DOHH2 (cell line): ENCODE measurements around the gene IRX2.

Source experiments
- H3F3A ChIP-seq: fragments of 200-600 bp; sonication (generic), shearing (Covaris generic); 2 replicates; pipeline ENCODE4 v1.6.0; 2016; ENCODE audit warnings: antibody characterized with exemption, mild to moderate bottlenecking; ENCODE audit not compliant: control insufficient read depth, insufficient read depth
- H3K27ac ChIP-seq: fragments of 200-600 bp; sonication (generic); 2 replicates; pipeline ENCODE4 v1.5.1; 2014; ENCODE audit warnings: low read depth, mild to moderate bottlenecking, low read length, moderate library complexity
- H3K27me3 ChIP-seq: fragments of 200-600 bp; sonication (generic); 2 replicates; pipeline ENCODE4 v1.6.1; 2014; ENCODE audit warnings: mild to moderate bottlenecking, low read length, mixed read lengths; ENCODE audit not compliant: control insufficient read depth
- H3K36me3 ChIP-seq: fragments of 200-600 bp; sonication (generic); 2 replicates; pipeline ENCODE4 v1.6.1; 2014; ENCODE audit warnings: mild to moderate bottlenecking, low read length, moderate library complexity, mixed read lengths; ENCODE audit not compliant: control insufficient read depth
- H3K4me1 ChIP-seq: fragments of 200-600 bp; sonication (generic); 2 replicates; pipeline ENCODE4 v1.6.1; 2014; ENCODE audit warnings: mild to moderate bottlenecking, low read length, mixed read lengths; ENCODE audit not compliant: control insufficient read depth
- H3K4me2 ChIP-seq: fragments of 200-600 bp; sonication (generic); 2 replicates; pipeline ENCODE4 v1.6.0; 2014; ENCODE audit warnings: mild to moderate bottlenecking, low read length, moderate library complexity
- H3K4me3 ChIP-seq: fragments of 200-600 bp; sonication (generic); 2 replicates; pipeline ENCODE4 v1.5.1; 2014; ENCODE audit warnings: mild to moderate bottlenecking, low read length, mixed read lengths
- H3K79me2 ChIP-seq: fragments of 200-600 bp; sonication (generic); 2 replicates; pipeline ENCODE4 v1.6.1; 2014; ENCODE audit warnings: mild to moderate bottlenecking, low read length, mixed read lengths; ENCODE audit not compliant: control insufficient read depth
- H3K9me2 ChIP-seq: fragments of 200-600 bp; sonication (generic); replicated peaks from 2 replicates; pipeline ENCODE4 v1.6.1; 2014; ENCODE audit warnings: mild to moderate bottlenecking, low read length, mixed read lengths; ENCODE audit not compliant: control insufficient read depth
- H3K9me3 ChIP-seq: fragments of 200-600 bp; sonication (generic); 2 replicates; pipeline ENCODE4 v1.6.1; 2014; ENCODE audit warnings: antibody characterized with exemption, low read length, mixed read lengths; ENCODE audit not compliant: control insufficient read depth, insufficient read depth
- H4K20me1 ChIP-seq: fragments of 200-600 bp; sonication (generic); 2 replicates; pipeline ENCODE4 v1.6.0; 2014; ENCODE audit warnings: low read depth, mild to moderate bottlenecking, antibody characterized with exemption, low read length, moderate library complexity; ENCODE audit not compliant: control insufficient read depth, insufficient read depth
- EZH2phosphoT487 ChIP-seq: fragments of 200-600 bp; sonication (generic); IDR thresholded peaks from 2 replicates; pipeline ENCODE4 v1.6.1; 2017; ENCODE audit warnings: borderline replicate concordance, mild to moderate bottlenecking, antibody characterized with exemption, low read length, moderate library complexity, mixed read lengths
- TF ChIP-seq, protein P1 (sequence below): fragments of 200-600 bp; sonication (generic); IDR thresholded peaks from one replicate; pipeline ENCODE4 v1.5.1; 2014; ENCODE audit warnings: antibody characterized with exemption, mild to moderate bottlenecking, low read depth, low read length; ENCODE audit not compliant: poor library complexity, severe bottlenecking

The IRX2 gene

DNA sequence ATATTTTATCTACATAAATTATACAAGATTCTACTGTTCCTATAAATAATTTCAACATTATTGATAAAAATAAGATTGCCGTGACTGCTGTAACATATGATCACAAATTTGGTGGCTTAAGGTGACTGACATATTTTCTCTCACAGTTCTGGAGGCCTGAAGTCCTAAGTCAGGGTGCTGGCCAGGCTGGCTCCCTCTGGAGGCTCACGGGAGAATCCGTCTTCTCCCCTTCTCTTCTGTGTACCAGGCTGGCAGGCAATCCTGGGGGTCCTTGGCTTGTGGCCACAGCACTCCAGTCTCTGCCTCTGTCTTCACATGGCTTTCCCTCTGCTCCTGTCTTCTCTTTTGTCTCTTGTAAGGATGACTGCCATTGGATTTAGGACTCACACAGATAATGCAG is 31.7 kb upstream of the IRX2 start:
- no peaks in the 10 kb centered on the region for H4K20me1 ChIP-seq
- peaks cover 3% of the 10 kb centered on the region; the same call in 1 of the 2 replicates for H3K9me3 ChIP-seq
- no peaks in the 10 kb centered on the region for H3K79me2 ChIP-seq
- no peaks in the 10 kb centered on the region for H3F3A ChIP-seq
- no peaks in the 10 kb centered on the region for H3K4me1 ChIP-seq
- no peak for TF ChIP-seq EZH2phosphoT487
- TF ChIP-seq, protein P1, sequence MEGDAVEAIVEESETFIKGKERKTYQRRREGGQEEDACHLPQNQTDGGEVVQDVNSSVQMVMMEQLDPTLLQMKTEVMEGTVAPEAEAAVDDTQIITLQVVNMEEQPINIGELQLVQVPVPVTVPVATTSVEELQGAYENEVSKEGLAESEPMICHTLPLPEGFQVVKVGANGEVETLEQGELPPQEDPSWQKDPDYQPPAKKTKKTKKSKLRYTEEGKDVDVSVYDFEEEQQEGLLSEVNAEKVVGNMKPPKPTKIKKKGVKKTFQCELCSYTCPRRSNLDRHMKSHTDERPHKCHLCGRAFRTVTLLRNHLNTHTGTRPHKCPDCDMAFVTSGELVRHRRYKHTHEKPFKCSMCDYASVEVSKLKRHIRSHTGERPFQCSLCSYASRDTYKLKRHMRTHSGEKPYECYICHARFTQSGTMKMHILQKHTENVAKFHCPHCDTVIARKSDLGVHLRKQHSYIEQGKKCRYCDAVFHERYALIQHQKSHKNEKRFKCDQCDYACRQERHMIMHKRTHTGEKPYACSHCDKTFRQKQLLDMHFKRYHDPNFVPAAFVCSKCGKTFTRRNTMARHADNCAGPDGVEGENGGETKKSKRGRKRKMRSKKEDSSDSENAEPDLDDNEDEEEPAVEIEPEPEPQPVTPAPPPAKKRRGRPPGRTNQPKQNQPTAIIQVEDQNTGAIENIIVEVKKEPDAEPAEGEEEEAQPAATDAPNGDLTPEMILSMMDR = peak; percentile 22
- no peaks in the 10 kb centered on the region for H3K9me2 ChIP-seq
- no peak overlapping the region for H3K4me2 ChIP-seq
- no peaks in the 10 kb centered on the region for H3K36me3 ChIP-seq
- no peak overlapping the region for H3K27ac ChIP-seq
- no peak overlapping the region for H3K4me3 ChIP-seq
- no peaks in the 10 kb centered on the region for H3K27me3 ChIP-seq

DNA sequence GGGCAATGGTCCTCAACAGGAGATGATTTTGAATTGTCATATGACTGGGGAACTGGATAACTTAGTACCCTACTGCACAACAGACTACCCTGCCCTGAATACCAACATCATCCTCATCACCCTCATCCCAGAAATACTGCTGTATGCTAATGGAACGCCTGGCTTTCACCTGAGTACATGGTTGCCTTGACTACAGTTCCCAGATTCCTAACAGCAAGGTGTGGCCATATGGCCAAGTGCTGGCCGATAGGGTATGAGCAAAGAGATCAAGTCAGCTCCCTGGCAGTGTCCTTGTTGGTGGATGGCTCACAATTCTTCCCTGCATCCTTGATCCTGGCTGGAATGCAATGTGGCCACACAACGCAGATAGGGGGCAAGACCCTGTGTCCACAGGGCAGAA is 31.2 kb upstream of the IRX2 start:
- H3K9me2 ChIP-seq = no peaks in the 10 kb centered on the region
- no peaks in the 10 kb centered on the region for H3K79me2 ChIP-seq
- no peak overlapping the region for H3K4me2 ChIP-seq
- H3K27me3 ChIP-seq = no peaks in the 10 kb centered on the region
- no peak overlapping the region for H3K4me3 ChIP-seq
- H3K9me3 ChIP-seq = peaks cover 3% of the 10 kb centered on the region; the same call in 1 of the 2 replicates
- no peak overlapping the region for H3K27ac ChIP-seq
- TF ChIP-seq, protein P1 = no peak
- TF ChIP-seq EZH2phosphoT487 = no peak
- no peaks in the 10 kb centered on the region for H3F3A ChIP-seq
- H3K4me1 ChIP-seq = no peaks in the 10 kb centered on the region
- no peaks in the 10 kb centered on the region for H4K20me1 ChIP-seq
- no peaks in the 10 kb centered on the region for H3K36me3 ChIP-seq

DNA sequence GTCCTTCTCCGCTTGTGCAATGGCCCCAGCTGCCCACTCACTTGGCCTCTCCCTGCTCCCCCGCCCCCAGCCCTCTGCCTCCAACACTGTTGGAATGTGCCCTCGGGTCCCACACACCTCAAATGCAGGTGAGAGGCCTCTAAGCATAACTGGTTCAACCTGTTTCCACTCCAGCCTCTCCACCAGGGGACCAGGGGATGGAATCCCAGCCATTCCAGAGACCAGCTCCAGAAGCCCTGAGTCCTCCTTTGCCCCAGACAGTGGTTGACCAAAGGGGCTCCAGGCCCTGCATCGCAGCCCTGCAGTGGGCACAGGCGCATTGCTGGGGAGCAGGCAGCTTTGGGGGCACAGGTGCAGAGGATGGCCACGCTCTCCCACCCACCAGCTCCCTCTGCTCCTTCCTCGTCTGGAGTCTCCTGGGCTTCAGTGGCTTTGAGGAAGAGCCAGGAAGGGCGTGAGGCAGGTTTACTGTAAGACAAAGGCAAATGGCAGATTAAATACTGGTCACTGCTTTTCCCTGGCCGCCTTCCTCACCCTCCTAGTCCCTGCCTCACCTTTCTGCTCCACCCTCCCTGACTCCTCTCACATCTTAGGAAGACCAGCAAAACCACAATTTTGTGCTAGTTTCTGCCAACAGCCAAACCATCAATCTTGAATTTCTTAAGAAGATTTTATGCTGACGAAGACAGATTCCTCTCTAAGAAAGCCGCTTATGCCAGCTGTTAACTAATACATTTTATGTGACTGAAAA is 29.1 kb upstream of the IRX2 start:
- H3F3A ChIP-seq = no peaks in the 10 kb centered on the region
- H3K27ac ChIP-seq = no peak overlapping the region
- H3K4me2 ChIP-seq = no peak overlapping the region
- no peak for TF ChIP-seq EZH2phosphoT487
- TF ChIP-seq, protein P1 = no peak
- H3K4me1 ChIP-seq = no peaks in the 10 kb centered on the region
- peaks cover 7% of the 10 kb centered on the region; the same call in 1 of the 2 replicates for H3K9me3 ChIP-seq
- no peaks in the 10 kb centered on the region for H3K79me2 ChIP-seq
- no peaks in the 10 kb centered on the region for H3K9me2 ChIP-seq
- no peaks in the 10 kb centered on the region for H4K20me1 ChIP-seq
- H3K27me3 ChIP-seq = no peaks in the 10 kb centered on the region
- no peak overlapping the region for H3K4me3 ChIP-seq
- H3K36me3 ChIP-seq = no peaks in the 10 kb centered on the region
